GM19043 (cell line): ENCODE results near the gene FAM200B.

Experiments used
- ATAC-seq: cut with Tn5 transposase; IDR thresholded peaks from one replicate; pipeline ENCODE4 v1.9.1; 2021; ENCODE audit warnings: low read depth; ENCODE audit not compliant: unreplicated experiment

Gene FAM200B

GRCh38 chr4:15694431-15694830 is 12.8 kb downstream of the FAM200B start:
- no peak for ATAC-seq

GRCh38 chr4:15695240-15695699 is 13.6 kb downstream of the FAM200B start:
- ATAC-seq: no peak

- no peak for ATAC-seq
Measured at GRCh38 chr4:15695729-15696128, 14.1 kb downstream of the FAM200B start.

GRCh38 chr4:15696866-15697265 is 15.2 kb downstream of the FAM200B start:
- ATAC-seq: no peak

- ATAC-seq: peak; percentile 69
Measured at GRCh38 chr4:15702941-15703403, 21.3 kb downstream of the FAM200B start, which contains the start of gene BST1. TSS of gene BST1 (plus strand) at chr4:15703065. CDS start at chr4:15703145, 80 bp downstream.

DNA sequence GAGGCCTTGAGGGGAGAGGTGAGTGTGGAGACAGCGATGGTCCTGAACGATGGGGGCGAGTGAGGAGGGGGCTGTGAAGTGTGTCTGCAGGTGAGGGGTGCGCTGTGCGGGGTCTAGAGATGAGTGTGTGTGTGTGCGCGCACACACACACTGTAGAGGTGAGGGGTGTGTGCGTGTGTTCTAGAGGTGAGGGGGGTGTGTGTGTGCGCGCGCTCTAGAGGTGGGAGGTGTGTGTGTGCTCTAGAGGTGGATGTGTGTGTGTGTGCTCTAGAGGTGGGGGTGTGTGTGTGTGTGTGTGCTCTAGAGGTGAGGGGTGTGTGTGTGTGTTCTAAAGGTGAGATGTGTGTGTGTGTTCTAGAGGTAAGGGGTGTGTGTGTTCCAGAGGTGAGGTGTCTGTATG is 21.8 kb downstream of the FAM200B start:
- ATAC-seq: no peak

GRCh38 chr4:15704129-15704528 is 22.5 kb downstream of the FAM200B start:
- ATAC-seq: no peak

DNA sequence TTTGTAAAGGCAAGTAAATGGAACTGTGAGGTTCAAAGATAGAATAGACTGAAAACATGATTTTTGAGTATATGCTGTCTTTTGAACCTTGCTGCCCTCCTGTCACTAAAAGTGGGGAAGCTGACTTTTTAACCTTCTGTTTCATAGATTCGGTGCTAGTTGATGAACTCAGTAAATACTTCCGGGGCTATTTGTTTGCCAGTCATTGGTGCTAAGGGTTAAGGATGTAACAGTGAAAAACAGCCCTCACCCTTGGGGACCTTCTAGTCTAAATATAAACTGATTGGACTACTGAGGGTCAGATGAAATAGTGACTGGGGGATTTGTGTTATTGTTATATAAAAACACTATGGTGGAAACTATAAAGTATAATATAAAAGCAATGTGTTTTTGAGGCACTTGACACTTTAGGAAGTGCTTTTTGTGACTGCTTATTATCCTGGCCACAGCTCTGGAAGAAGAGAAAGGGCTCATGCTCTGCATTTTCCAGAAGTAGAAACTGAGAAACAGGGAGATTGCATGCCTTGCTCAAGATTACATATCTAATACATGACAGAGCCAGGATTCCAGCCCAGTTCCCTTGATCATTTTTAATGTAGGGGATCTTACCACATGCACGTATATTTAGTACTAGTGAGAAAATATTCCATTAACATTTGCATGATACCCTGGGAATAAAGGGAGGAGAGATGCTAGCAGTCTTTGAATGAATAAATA is 25.2 kb downstream of the FAM200B start:
- ATAC-seq: no peak

DNA sequence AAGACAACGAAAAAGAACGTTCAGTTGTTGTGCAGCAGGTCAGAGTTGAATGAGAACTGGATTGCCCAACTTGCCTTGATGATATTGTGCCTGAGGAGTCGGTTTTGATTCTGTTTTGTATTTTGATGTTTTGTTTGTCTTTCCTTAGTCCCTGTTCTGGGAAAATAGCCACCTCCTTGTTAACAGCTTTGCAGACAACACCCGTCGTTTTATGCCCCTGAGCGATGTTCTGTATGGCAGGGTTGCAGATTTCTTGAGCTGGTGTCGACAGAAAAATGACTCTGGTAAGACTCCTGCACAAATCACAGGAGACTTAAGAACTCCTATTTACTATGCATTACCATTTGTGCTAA is 25.7 kb downstream of the FAM200B start:
- no peak for ATAC-seq

GRCh38 chr4:15711762-15712161 is 30.1 kb downstream of the FAM200B start:
- ATAC-seq: no peak

- ATAC-seq: no peak
Measured at GRCh38 chr4:15712214-15712613, 30.6 kb downstream of the FAM200B start.

DNA sequence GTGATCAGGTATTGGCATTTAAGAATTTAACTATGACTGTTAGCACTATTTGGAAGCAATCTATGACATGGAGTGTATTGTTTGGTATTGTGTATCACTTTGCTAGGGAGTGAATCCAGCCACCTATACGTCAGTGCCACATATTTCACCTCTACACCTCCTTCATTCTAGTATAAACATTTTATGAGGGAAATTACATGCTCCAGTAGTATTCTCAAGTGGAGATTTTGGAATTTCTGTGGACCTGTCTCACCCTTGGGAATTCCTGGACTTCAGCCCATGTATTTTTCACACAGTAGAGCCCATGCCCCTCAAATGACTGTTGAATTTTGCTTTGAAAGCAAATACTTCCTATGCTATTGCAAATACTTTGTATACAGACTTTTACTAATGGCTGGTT is 32.5 kb downstream of the FAM200B start:
- no peak for ATAC-seq

GRCh38 chr4:15714646-15715435 is 33.2 kb downstream of the FAM200B start:
- no peak for ATAC-seq

GRCh38 chr4:15716115-15716514 is 34.5 kb downstream of the FAM200B start:
- ATAC-seq: no peak

DNA sequence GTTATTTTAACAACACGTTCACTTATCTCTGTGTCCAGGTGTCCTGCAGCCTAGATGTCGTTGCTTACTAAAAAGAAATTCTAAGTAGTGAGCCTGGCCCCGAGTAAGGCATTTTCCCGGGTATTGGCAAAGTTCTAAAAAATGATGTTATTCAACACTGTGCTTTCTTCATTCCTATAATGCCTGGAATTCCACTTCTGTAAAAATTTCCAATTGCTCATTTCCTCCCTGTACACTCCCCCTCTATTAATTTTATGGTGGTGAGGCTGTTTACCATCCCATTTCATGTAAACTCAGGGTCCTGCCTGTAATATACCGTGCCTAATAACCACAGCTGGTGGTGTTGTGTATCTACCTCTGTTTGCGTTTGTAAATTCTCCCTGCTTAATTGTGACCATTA is 35.5 kb downstream of the FAM200B start:
- no peak for ATAC-seq

GRCh38 chr4:15717657-15718416 is 36.2 kb downstream of the FAM200B start:
- ATAC-seq: no peak

- no peak for ATAC-seq
Measured at GRCh38 chr4:15718465-15718864, 36.8 kb downstream of the FAM200B start.

DNA sequence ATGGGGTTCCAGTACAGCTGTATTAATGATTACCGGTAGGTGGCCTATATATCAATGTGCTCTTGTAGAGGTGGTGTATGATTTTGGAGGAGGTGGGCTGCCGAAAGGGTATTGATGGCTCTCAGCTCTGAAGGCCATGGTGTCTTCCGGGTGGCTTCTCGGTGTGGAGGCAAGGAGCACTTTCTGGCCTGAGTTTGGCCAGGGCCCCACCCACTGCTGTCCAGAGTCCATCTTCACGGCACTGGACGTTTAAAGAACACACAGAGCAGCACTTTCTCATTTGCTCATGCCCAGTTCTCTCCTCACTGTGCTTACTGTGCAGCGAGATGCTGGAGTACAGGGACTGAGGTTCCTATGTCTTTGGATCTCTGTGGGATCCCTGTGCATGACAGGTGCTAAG is 37.3 kb downstream of the FAM200B start:
- no peak for ATAC-seq

DNA sequence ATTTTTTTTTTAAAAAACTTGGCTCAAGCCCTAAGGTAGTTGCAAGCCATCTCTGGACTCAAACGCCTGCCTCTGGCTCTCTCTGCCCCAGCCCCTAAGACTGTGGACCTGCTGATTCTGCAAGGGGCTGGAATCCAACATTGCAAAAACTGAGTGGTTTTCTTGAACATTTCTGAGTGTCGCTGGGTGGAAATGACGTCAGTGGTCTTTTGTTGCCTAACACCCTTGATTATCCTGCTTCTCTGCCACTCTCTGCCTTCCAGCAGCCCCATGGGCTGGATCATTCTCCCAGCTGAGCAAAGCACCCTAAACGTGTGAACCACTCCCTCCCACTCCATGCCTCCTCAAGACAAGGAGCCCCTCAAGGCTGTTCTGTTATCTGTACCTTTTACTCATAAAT is 37.9 kb downstream of the FAM200B start:
- no peak for ATAC-seq

DNA sequence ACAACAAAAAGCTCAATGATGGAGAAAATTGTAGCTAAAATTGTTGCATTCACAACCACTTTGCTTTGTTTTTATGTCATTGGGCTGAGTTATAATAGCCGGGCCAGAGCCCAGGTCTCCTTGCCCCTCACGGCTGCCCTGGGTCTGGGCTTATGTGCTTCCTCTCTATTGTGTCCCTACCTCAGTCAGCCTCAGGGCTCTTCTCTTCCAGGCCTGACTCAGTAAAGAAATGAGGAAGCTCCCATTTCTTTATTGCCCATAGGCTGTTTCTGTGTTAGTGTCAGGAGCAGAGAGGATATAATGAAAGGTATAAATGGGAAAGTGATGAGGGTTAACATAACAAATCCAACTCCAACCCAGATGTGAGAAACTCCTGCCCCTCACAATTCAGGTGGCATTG is 39.2 kb downstream of the FAM200B start:
- no peak for ATAC-seq

- no peak for ATAC-seq
Measured at GRCh38 chr4:15725608-15726007, 44.0 kb downstream of the FAM200B start.
